ENCODE results near the gene STOM.
A peak's percentile ranks its signal among the peaks of the same experiment; 100 is the strongest.
"Not testable (repeated sequence)": the region's sequence is repeated elsewhere in the genome, so short reads cannot be mapped to it uniquely, and the experiment has no call there.

Gene STOM

GRCh38 chr9:121369595-121370265 lies at the start of gene STOM:
STOM (minus strand) TSS chr9:121370250; CDS start chr9:121370187, 63 bp downstream.
- FAIRE-seq = no peak

GRCh38 chr9:121411993-121412392 lies 41.9 kb upstream of the STOM start:
- FAIRE-seq = no peak

- FAIRE-seq = no peak
These were observed 35.8 kb upstream of the STOM start for GRCh38 chr9:121405899-121406298.

GRCh38 chr9:121404906-121405305 lies 34.9 kb upstream of the STOM start:
- FAIRE-seq = no peak

- peak; percentile 98 for FAIRE-seq
These were observed 30.0 kb upstream of the STOM start for GRCh38 chr9:121399883-121400607.

- no peak for FAIRE-seq
These were observed 29.3 kb upstream of the STOM start for GRCh38 chr9:121399126-121399882.

GRCh38 chr9:121398374-121398773 lies 28.3 kb upstream of the STOM start:
- no peak for FAIRE-seq

- FAIRE-seq = not testable (repeated sequence)
These were observed 27.2 kb upstream of the STOM start for GRCh38 chr9:121397277-121397676.

- FAIRE-seq = no peak
These were observed 25.5 kb upstream of the STOM start for GRCh38 chr9:121395558-121395957.

- no peak for FAIRE-seq
These were observed 24.2 kb upstream of the STOM start for GRCh38 chr9:121394292-121394691.

- FAIRE-seq = no peak
These were observed 23.3 kb upstream of the STOM start for GRCh38 chr9:121393318-121393717.

GRCh38 chr9:121390372-121390771 lies 20.3 kb upstream of the STOM start:
- FAIRE-seq = no peak

GRCh38 chr9:121388140-121388905 lies 18.3 kb upstream of the STOM start:
- FAIRE-seq = no peak

GRCh38 chr9:121386442-121387175 lies 16.6 kb upstream of the STOM start:
- no peak for FAIRE-seq

GRCh38 chr9:121383715-121384114 lies 13.7 kb upstream of the STOM start:
- FAIRE-seq = no peak

- no peak for FAIRE-seq
These were observed 10.8 kb upstream of the STOM start for GRCh38 chr9:121380846-121381245.

GRCh38 chr9:121376214-121376830 lies 6.3 kb upstream of the STOM start:
- FAIRE-seq = peak; percentile 96

- FAIRE-seq = no peak
These were observed 3.1 kb upstream of the STOM start for GRCh38 chr9:121373011-121373729.

- FAIRE-seq = no peak
These were observed 2.4 kb upstream of the STOM start for GRCh38 chr9:121372239-121373010.

GRCh38 chr9:121371495-121372061 lies 1.5 kb upstream of the STOM start:
- no peak for FAIRE-seq

Data from A204.1 (cell line).